H1 (cell line): ENCODE measurements around the gene NRXN3. TPM values are rescaled to one million over a fixed set of nuclear protein-coding genes. Genes with fewer than 3 reads are reported as not detected.

Experiments
- BACH1 ChIP-seq: IDR thresholded peaks from 2 replicates; pipeline ENCODE4 v1.6.1; 2012; ENCODE audit warnings: low read length, improper control_type of control experiment
- BCL11A ChIP-seq, 2 experiments: IDR thresholded peaks; one replicate each; pipeline ENCODE4 v1.6.1; 2011; ENCODE audit warnings: low read depth in 2 of 2, low read length in 2 of 2, mild to moderate bottlenecking in 2 of 2
- BRCA1 ChIP-seq: IDR thresholded peaks from 2 replicates; pipeline ENCODE4 v1.6.1; 2012; ENCODE audit warnings: low read depth, low read length, improper control_type of control experiment
- CHD7 ChIP-seq: fragments of 300-600 bp; sonication (generic); IDR thresholded peaks from 2 replicates; pipeline ENCODE4 v1.7.1; 2012; ENCODE audit warnings: low read length, moderate library complexity, mild to moderate bottlenecking, inconsistent platforms; ENCODE audit not compliant: insufficient replicate concordance
- EGR1 ChIP-seq: IDR thresholded peaks from 2 replicates; pipeline ENCODE4 v1.6.1; 2011; ENCODE audit warnings: low read depth, low read length, borderline replicate concordance
- EZH2 ChIP-seq: fragments of 200-600 bp; sonication (generic); IDR thresholded peaks from 2 replicates; pipeline ENCODE4 v1.7.1; 2012; ENCODE audit warnings: low read depth, mild to moderate bottlenecking, moderate library complexity, low read length, inconsistent platforms; ENCODE audit not compliant: severe bottlenecking
- JUND ChIP-seq: IDR thresholded peaks from 2 replicates; pipeline ENCODE4 v1.6.1; 2011; ENCODE audit warnings: mild to moderate bottlenecking, improper control_type of control experiment, low read length
- KDM5A ChIP-seq: fragments of 200-600 bp; IDR thresholded peaks from 2 replicates; pipeline ENCODE4 v1.7.1; 2012; ENCODE audit warnings: mild to moderate bottlenecking, low read length, inconsistent platforms, mixed read lengths
- SUZ12 ChIP-seq: fragments of 200-600 bp; sonication (generic); IDR thresholded peaks from 2 replicates; pipeline ENCODE4 v1.6.1; 2012; ENCODE audit warnings: mild to moderate bottlenecking, inconsistent platforms, low read length, moderate library complexity, mixed read lengths
- TAF1 ChIP-seq: IDR thresholded peaks from 2 replicates; pipeline ENCODE4 v1.6.1; 2011; ENCODE audit warnings: mild to moderate bottlenecking, low read depth, low read length
- TEAD4 ChIP-seq: IDR thresholded peaks from 2 replicates; pipeline ENCODE4 v1.6.1; 2012; ENCODE audit warnings: low read depth, low read length, inconsistent platforms, mixed read lengths
- polyA plus RNA-seq, 7 experiments: library from polyadenylated mRNA; depleted of rRNA in 3 of 7; stranded (reverse) in 5 of 7; unstranded in 2 of 7; fragments of >200 nt in 5 of 7; fragments of 200-250 nt in 2 of 7; gene quantifications; 1 replicate in 5 of 7; 2 replicates in 1 of 7; 4 replicates in 1 of 7; pipeline versions ENCODE4 v1.2.1 to v1.2.3, GENCODE V29; 2011 to 2013; ENCODE audit warnings: missing spikeins in 2 of 7, mixed read lengths in 2 of 7
- total RNA-seq: library from RNA; stranded (reverse); fragmentation: NEBNext Ultra II Directional; extraction: Animal tissue kit (Norgen Biotek cat#: 25700); gene quantifications from 2 replicates; pipeline ENCODE4 v1.2.1, GENCODE V29; 2021

NRXN3 gene
- total and polyA plus RNA-seq, 2 of the 8 experiments (the other 6 are each of a cell fraction or from before 2014, with no cell fraction given): 2.6 to 4.1 TPM

GRCh38 chr14:79852950-79853744, 1683.0 kb downstream of the NRXN3 start (continued):
- no peak for TF ChIP-seq CHD7
- TF ChIP-seq TEAD4: no peak
- TF ChIP-seq BACH1: no peak
- no peak for TF ChIP-seq EGR1
- no peak for TF ChIP-seq TAF1
- no peak for TF ChIP-seq BRCA1
- no peak for TF ChIP-seq KDM5A
- TF ChIP-seq JUND: no peak
- TF ChIP-seq BCL11A (IDR thresholded peaks at IDR 0.05; ENCODE audit: low read depth in 2 of 2, low read length in 2 of 2): no peak
- no peak for TF ChIP-seq SUZ12
- no peak for TF ChIP-seq EZH2
- TF ChIP-seq, all 59 proteins: peak for 0
